Neural crest cell (in vitro differentiated cells): Measurements from ENCODE around the gene CDK5. TPM values are rescaled to one million over a fixed set of nuclear protein-coding genes. Genes with fewer than 3 reads are reported as not detected.

Experiments
- DNase-seq: peaks from one replicate; pipeline ENCODE4 v3.0.0; 2021; ENCODE audit warnings: low read depth, mixed read lengths, low spot score
- H3K27ac Mint-ChIP-seq: one replicate; pipeline ENCODE4 v1.8.0; 2021; ENCODE audit warnings: mild to moderate bottlenecking, mixed read lengths; ENCODE audit not compliant: unreplicated experiment
- H3K27me3 Mint-ChIP-seq: 2 replicates; pipeline ENCODE4 v1.8.0; 2021; ENCODE audit warnings: low read depth, mild to moderate bottlenecking, mixed read lengths
- H3K36me3 Mint-ChIP-seq: 2 replicates; pipeline ENCODE4 v1.8.0; 2021; ENCODE audit warnings: low read depth, mild to moderate bottlenecking, mixed read lengths
- H3K4me1 Mint-ChIP-seq: 2 replicates; pipeline ENCODE4 v1.8.0; 2021; ENCODE audit warnings: mixed read lengths
- H3K4me3 Mint-ChIP-seq: one replicate; pipeline ENCODE4 v1.8.0; 2021; ENCODE audit warnings: mild to moderate bottlenecking, mixed read lengths
- H3K9me3 Mint-ChIP-seq: 2 replicates; pipeline ENCODE4 v1.8.0; 2021; ENCODE audit warnings: mixed read lengths
- total RNA-seq: library from RNA; stranded (reverse); gene quantifications from 2 replicates; pipeline ENCODE4 v1.2.1, GENCODE V29; 2021
- TF ChIP-seq, protein P1 (sequence below): fragments of 200-600 bp; sonication (generic); conservative IDR thresholded peaks from 2 replicates; pipeline ENCODE4 v1.5.0; 2021; ENCODE audit warnings: antibody characterized with exemption, mild to moderate bottlenecking

CDK5 gene
- total RNA-seq, 1 donor from 2014 or later: 38.9 TPM

GRCh38 chr7:151056283-151056665 lies 1.4 kb downstream of the CDK5 start:
- Mint-ChIP-seq H3K4me1 (peaks cover 39% of the 10 kb centered on the region), H3K27me3 (peaks cover 4% of the 10 kb centered on the region), H3K9me3 (no peaks in the 10 kb centered on the region), H3K36me3 (no peaks in the 10 kb centered on the region), H3K4me3 (peak overlapping the region; percentile 96), H3K27ac (no peak overlapping the region)
- TF ChIP-seq, protein P1, sequence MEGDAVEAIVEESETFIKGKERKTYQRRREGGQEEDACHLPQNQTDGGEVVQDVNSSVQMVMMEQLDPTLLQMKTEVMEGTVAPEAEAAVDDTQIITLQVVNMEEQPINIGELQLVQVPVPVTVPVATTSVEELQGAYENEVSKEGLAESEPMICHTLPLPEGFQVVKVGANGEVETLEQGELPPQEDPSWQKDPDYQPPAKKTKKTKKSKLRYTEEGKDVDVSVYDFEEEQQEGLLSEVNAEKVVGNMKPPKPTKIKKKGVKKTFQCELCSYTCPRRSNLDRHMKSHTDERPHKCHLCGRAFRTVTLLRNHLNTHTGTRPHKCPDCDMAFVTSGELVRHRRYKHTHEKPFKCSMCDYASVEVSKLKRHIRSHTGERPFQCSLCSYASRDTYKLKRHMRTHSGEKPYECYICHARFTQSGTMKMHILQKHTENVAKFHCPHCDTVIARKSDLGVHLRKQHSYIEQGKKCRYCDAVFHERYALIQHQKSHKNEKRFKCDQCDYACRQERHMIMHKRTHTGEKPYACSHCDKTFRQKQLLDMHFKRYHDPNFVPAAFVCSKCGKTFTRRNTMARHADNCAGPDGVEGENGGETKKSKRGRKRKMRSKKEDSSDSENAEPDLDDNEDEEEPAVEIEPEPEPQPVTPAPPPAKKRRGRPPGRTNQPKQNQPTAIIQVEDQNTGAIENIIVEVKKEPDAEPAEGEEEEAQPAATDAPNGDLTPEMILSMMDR: peak; percentile 16
- DNase-seq: no peak

DNA sequence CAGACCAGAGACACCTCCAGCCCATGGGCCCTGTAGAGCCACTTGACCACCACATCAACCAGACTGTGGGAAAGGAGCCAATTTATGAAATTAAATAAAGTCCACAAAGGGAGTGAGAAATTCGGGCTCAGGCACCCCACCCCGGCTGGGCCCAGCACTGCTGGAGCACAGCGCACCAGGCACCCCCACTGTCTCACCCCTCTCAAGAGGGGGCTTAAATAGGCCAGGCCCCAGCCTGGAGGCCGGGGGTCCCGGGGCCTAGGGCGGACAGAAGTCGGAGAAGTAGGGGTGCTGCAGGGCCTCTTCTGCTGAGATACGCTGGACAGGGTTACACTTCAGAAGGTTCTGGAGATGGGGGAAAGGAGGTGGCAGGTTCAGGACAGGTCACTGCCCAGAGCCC lies 3.9 kb downstream of the CDK5 start:
- TF ChIP-seq, protein P1: no peak
- no peak overlapping the region for H3K27ac Mint-ChIP-seq
- H3K27me3 Mint-ChIP-seq: peaks cover 16% of the 10 kb centered on the region
- no peak for DNase-seq
- H3K4me3 Mint-ChIP-seq: no peak overlapping the region
- H3K36me3 Mint-ChIP-seq: no peaks in the 10 kb centered on the region
- H3K4me1 Mint-ChIP-seq: peaks cover 28% of the 10 kb centered on the region
- H3K9me3 Mint-ChIP-seq: no peaks in the 10 kb centered on the region

- DNase-seq: no peak
- H3K27me3 Mint-ChIP-seq: peaks cover 16% of the 10 kb centered on the region
- peaks cover 21% of the 10 kb centered on the region for H3K4me1 Mint-ChIP-seq
- H3K36me3 Mint-ChIP-seq: no peaks in the 10 kb centered on the region
- H3K27ac Mint-ChIP-seq: no peak overlapping the region
- TF ChIP-seq, protein P1: no peak
- H3K4me3 Mint-ChIP-seq: peak overlapping the region; percentile 28
- no peaks in the 10 kb centered on the region for H3K9me3 Mint-ChIP-seq
Observed at GRCh38 chr7:151053096-151053495, 4.6 kb downstream of the CDK5 start.

DNA sequence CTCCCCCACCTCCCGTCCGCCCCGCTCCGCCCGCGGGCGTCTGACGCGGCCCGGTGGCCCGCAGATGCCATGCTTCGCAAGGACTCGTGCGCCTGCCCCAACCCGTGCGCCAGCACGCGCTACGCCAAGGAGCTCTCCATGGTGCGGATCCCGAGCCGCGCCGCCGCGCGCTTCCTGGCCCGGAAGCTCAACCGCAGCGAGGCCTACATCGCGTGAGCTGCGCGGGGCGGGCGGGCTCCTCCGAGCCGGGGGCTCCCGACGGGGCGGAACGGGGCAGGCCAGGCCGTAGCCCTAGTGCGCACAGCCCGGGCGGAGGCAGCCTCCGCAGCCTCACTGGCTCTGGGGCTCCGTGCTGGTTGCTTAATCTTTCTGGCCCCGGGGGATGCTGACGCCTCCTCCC lies 6.6 kb downstream of the CDK5 start:
- H3K4me3 Mint-ChIP-seq: no peak overlapping the region
- H3K27me3 Mint-ChIP-seq: peaks cover 19% of the 10 kb centered on the region
- no peak overlapping the region for H3K27ac Mint-ChIP-seq
- H3K9me3 Mint-ChIP-seq: no peaks in the 10 kb centered on the region
- peaks cover 2% of the 10 kb centered on the region for H3K4me1 Mint-ChIP-seq
- peak; percentile 55 for DNase-seq
- TF ChIP-seq, protein P1: no peak
- no peaks in the 10 kb centered on the region for H3K36me3 Mint-ChIP-seq

DNA sequence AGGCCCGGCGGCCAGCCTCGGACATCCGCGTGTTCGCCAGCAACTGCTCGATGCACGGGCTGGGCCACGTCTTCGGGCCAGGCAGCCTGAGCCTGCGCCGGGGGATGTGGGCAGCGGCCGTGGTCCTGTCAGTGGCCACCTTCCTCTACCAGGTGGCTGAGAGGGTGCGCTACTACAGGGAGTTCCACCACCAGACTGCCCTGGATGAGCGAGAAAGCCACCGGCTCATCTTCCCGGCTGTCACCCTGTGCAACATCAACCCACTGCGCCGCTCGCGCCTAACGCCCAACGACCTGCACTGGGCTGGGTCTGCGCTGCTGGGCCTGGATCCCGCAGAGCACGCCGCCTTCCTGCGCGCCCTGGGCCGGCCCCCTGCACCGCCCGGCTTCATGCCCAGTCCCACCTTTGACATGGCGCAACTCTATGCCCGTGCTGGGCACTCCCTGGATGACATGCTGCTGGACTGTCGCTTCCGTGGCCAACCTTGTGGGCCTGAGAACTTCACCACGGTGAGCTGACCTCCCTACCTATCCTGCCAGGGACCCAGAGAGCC lies 8.7 kb downstream of the CDK5 start:
- DNase-seq: no peak
- Mint-ChIP-seq H3K36me3 (no peaks in the 10 kb centered on the region), H3K27ac (no peak overlapping the region), H3K9me3 (no peaks in the 10 kb centered on the region), H3K4me3 (no peak overlapping the region), H3K4me1 (no peaks in the 10 kb centered on the region), H3K27me3 (peaks cover 19% of the 10 kb centered on the region)
- TF ChIP-seq, protein P1: no peak
